Upper lobe of left lung (tissue), 6 donors: ENCODE results near the gene TIAL1. TPM values are rescaled to one million over a fixed set of nuclear protein-coding genes. Genes with fewer than 3 reads are reported as not detected.

Experiments
- ATAC-seq, 2 donors: fragments of 200-7000 bp; cut with Tn5 transposase; one replicate each; pipeline ENCODE4 v1.9.1; 2022; ENCODE audit warnings: mild to moderate bottlenecking in 2 of 2, moderate library complexity in 2 of 2; ENCODE audit not compliant: low FRiP score in 2 of 2
- DNase-seq, 2 donors: peaks; one replicate each; pipeline ENCODE4 v3.0.0-alpha.2; 2019 to 2020
- H3K27ac ChIP-seq, 4 donors: fragments of 200-600 bp; sonication (generic); one replicate each; pipeline ENCODE4 v1.5.1; 2016 to 2019
- H3K27me3 ChIP-seq, 4 donors: fragments of 200-600 bp; sonication (generic); one replicate each; pipeline ENCODE4 v1.5.1; 2017 to 2019
- H3K36me3 ChIP-seq, 4 donors: fragments of 200-600 bp; sonication (generic); one replicate each; pipeline ENCODE4 v1.5.1; 2016 to 2019
- H3K4me1 ChIP-seq, 4 donors: fragments of 200-600 bp; sonication (generic); one replicate each; pipeline ENCODE4 v1.5.1; 2018 to 2019
- H3K4me3 ChIP-seq, 4 donors: fragments of 200-600 bp; sonication (generic); one replicate each; pipeline ENCODE4 v1.5.1; 2017 to 2019; ENCODE audit warnings: mild to moderate bottlenecking in 2 of 4, moderate library complexity in 1 of 4
- H3K9me3 ChIP-seq, 4 donors: fragments of 200-600 bp; sonication (generic); one replicate each; pipeline ENCODE4 v1.5.1; 2018 to 2019
- EP300 ChIP-seq, 4 donors: sonication (generic); formaldehyde crosslinking; IDR thresholded peaks; one replicate each; pipeline ENCODE4 v1.5.1; 2017; ENCODE audit warnings: antibody characterized with exemption in 4 of 4, control low read depth in 2 of 4
- POLR2A ChIP-seq, 4 donors: fragments of 450-650 bp; IDR thresholded peaks; one replicate each; pipeline ENCODE4 v1.5.1; 2016 to 2017; ENCODE audit warnings: antibody characterized with exemption in 4 of 4, mild to moderate bottlenecking in 2 of 4
- POLR2AphosphoS5 ChIP-seq, 2 donors: sonication (generic); formaldehyde crosslinking; IDR thresholded peaks; one replicate each; pipeline ENCODE4 v1.5.1; 2017; ENCODE audit warnings: antibody characterized with exemption in 2 of 2
- whole genome bisulfite sequencing, 2 donors: methylation state at CpG; one replicate each; pipeline ENCODE4 v1.1.5; 2017 to 2018; 5-methylcytosine and 5-hydroxymethylcytosine counted together
- total RNA-seq, 6 donors: library from RNA; depleted of rRNA in 4 of 6; stranded (reverse); fragments of >200 nt in 4 of 6; gene quantifications; one replicate each; pipeline versions ENCODE4 v1.1.0 to v1.2.1, GENCODE V29; 2016 to 2021
- TF ChIP-seq, protein P1 (sequence below), 6 experiments: fragments of 450-650 bp in 4 of 6; fragments of 200-600 bp in 2 of 6; sonication (generic) in 2 of 6; IDR thresholded peaks; one replicate each; pipeline ENCODE4 v1.5.1; 2016 to 2019; ENCODE audit warnings: antibody characterized with exemption in 6 of 6
- donor health status: DM: no; HTN: no; CAD: no; lungs with moderate emphysema.
- donor health status: DM: no; HTN: yes; CAD: no; lungs with severe emphysema.

Gene TIAL1
- total RNA-seq, 6 donors from 2014 or later: 53.3 to 112 (median 87.9) TPM

DNA sequence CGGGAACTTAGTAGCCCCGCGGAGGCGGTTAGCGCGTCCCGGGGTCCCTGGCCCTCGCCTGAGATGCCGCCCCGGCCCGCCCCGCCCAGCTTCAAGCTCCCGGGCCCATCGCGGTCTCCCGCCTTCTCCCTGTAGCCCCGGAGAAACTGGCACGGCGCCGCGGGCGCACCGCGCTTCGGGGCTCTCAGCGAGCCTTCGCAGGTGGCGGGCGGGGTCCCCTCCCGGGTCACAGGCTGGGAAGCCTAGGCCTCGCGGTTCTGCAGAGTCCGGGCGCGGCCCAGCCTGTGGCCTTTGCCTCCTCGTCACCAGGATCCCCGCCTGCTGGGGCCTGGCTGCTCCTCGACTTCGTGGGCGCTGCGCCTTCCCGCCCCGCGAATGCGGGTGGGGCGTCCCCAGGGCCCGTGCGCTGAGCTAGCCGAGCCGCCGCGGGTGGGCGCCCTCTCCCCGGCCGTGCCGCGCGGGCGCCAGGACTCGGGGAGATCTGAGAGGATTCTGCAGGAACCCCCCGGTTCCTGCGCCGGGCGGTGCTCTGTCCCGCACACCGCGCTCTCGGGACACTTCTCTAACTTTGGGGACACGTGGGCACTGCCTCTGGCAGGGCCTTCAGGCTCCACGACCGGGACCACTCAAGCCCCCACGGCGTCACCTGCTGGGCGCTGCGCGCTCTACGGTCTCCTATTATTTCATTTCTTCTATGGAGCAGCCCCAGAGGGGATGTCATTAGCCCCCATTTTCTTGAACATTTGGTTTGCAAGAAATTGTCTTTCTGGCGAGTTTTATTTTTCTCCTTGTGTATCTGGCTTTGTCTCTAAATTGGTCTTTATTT, 53.6 kb downstream of the TIAL1 start:
- Histone ChIP-seq H3K27me3 (no peaks in the 10 kb centered on the region), H3K27ac (peak overlapping the region in 3 of 4 donors; percentile 33 to 78 (median 71)), H3K4me3 (peak overlapping the region; percentile 63 to 87 (median 66)), H3K4me1 (peaks cover 10 to 27% (median 25%) of the 10 kb centered on the region in 4 donors), H3K9me3 (no peaks in the 10 kb centered on the region), H3K36me3 (no peaks in the 10 kb centered on the region)
- WGBS, 2 donors: 1 to 2% methylated on average over 25 to 26 of the region's 78 CpGs
- TF ChIP-seq POLR2A (IDR thresholded peaks at IDR 0.05) (no peak), EP300 (IDR thresholded peaks at IDR 0.05) (no peak), POLR2AphosphoS5 (IDR thresholded peaks at IDR 0.05) (no peak)
- TF ChIP-seq, protein P1, sequence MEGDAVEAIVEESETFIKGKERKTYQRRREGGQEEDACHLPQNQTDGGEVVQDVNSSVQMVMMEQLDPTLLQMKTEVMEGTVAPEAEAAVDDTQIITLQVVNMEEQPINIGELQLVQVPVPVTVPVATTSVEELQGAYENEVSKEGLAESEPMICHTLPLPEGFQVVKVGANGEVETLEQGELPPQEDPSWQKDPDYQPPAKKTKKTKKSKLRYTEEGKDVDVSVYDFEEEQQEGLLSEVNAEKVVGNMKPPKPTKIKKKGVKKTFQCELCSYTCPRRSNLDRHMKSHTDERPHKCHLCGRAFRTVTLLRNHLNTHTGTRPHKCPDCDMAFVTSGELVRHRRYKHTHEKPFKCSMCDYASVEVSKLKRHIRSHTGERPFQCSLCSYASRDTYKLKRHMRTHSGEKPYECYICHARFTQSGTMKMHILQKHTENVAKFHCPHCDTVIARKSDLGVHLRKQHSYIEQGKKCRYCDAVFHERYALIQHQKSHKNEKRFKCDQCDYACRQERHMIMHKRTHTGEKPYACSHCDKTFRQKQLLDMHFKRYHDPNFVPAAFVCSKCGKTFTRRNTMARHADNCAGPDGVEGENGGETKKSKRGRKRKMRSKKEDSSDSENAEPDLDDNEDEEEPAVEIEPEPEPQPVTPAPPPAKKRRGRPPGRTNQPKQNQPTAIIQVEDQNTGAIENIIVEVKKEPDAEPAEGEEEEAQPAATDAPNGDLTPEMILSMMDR (IDR thresholded peaks at IDR 0.05): peak in 5 of 6 experiments; percentile 24 to 50 (median 37)
- ATAC-seq: peak; percentile 64 to 66
- peak; percentile 48 to 92 for DNase-seq

DNA sequence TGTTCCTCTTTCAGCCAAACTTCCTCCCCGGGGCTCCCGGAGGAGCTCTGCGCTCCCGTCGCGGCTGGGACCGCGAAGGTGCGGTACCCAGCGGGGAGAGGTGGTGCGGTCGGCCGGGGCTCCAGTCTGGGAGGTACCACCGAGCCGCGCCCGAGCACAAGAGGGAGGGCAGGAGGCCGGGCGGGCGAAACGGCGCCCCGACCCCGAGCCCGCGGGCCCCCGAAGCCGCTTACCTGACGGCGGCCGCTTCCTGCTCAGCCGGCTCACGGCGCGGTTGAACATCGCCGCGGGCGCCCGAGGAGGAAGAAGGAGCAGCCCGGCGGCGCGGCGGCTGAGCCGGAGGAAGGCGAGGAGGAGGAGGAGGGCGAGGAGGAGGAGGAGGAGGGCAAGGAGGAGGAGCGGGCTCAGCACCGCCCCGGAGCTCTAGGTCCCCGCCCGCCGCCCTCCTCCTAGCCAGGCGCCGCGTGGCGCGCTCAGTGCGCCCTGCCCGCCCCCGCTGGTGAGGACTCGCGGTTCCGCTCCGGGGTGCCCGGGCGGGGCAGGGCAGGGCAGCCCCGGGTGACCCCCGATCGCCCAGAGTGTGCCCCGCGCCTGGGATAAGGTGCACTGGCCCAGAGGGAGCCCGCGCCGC, 54.3 kb downstream of the TIAL1 start, which contains the start of gene RGS10:
TSS of gene RGS10 (minus strand) at position 363 of the 631 bp plus-strand sequence. CDS start at position 282, 81 bp downstream.
- H3K27me3 ChIP-seq: no peaks in the 10 kb centered on the region
- no peaks in the 10 kb centered on the region for H3K36me3 ChIP-seq
- DNase-seq (peak; percentile 79 to 95), ATAC-seq (peak; percentile 84 to 97)
- peak in 2 of 4 donors; percentile 42 to 68 for TF ChIP-seq POLR2A (IDR thresholded peaks at IDR 0.05)
- no peak for TF ChIP-seq EP300 (IDR thresholded peaks at IDR 0.05)
- TF ChIP-seq POLR2AphosphoS5 (IDR thresholded peaks at IDR 0.05): peak in 1 of 2 donors; percentile 49
- TF ChIP-seq, protein P1 (IDR thresholded peaks at IDR 0.05): no peak
- H3K27ac ChIP-seq: peak within 1 kb of the TSS in 3 of 4 donors; percentile 43 to 78 (median 71)
- no peaks in the 10 kb centered on the region for H3K9me3 ChIP-seq
- H3K4me1 ChIP-seq: peaks cover 10 to 28% (median 26%) of the 10 kb centered on the region in 4 donors
- peak within 1 kb of the TSS; percentile 63 to 87 (median 66) for H3K4me3 ChIP-seq
- WGBS, 2 donors: 1% methylated on average over 21 of the region's 76 CpGs; no CpG with 5 or more reads in 1 of the 2 donors

DNA sequence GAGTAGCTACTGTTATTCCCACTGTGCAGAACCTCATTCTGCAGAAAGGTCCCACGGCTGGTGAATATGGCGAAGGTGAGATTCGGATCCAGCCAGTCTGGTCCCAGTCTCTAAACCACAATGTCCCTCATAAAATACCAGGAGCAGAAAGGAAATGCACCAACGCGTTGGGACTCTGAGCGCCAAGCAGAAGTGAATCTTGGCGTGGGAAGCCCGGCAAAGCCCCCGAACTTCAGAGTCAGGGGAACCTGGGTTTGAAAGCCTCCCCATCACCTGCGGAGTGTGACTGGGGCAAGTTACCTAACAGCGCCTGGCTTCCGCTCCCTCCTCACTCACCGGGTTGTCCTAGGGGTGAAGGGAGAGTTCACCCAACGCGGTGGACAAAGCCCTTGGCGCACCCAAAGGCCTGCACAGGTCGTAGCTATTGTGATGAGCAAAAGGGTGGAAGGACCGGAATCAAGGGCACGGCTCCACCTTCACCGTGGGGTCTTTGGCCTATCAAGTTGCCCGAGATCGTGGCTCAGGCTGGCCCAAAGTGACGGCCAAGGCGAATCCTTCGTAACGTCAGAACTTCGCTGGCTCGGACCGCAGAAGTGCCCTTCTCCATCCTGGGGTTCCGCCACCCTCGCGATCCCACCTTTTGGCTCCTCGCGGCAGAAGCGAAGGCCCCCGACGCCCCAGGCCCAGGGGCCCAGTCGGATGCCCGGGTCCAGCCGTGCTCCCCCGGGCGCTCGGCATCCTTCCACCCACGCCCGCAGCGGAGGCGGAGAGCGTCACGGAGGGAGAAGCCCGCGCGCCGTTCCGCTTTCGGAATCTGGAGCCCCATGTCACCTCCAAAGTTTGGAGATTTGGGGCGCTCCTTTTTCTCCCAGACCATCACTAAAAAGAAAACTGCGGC, 55.1 kb downstream of the TIAL1 start:
- WGBS, 2 donors: 32 to 36% methylated on average over 28 to 47 of the region's 57 CpGs
- H3K27me3 ChIP-seq: no peaks in the 10 kb centered on the region
- no peaks in the 10 kb centered on the region for H3K9me3 ChIP-seq
- no peaks in the 10 kb centered on the region for H3K36me3 ChIP-seq
- peaks cover 10 to 28% (median 26%) of the 10 kb centered on the region in 4 donors for H3K4me1 ChIP-seq
- no peak for TF ChIP-seq POLR2A (IDR thresholded peaks at IDR 0.05)
- no peak for TF ChIP-seq POLR2AphosphoS5 (IDR thresholded peaks at IDR 0.05)
- TF ChIP-seq, protein P1 (IDR thresholded peaks at IDR 0.05): no peak
- ATAC-seq: peak in 1 of 2 donors; percentile 62
- H3K4me3 ChIP-seq: peak overlapping the region; percentile 63 to 87 (median 66)
- DNase-seq: peak in 1 of 2 donors; percentile 90
- peak overlapping the region in 3 of 4 donors; percentile 43 to 78 (median 71) for H3K27ac ChIP-seq

DNA sequence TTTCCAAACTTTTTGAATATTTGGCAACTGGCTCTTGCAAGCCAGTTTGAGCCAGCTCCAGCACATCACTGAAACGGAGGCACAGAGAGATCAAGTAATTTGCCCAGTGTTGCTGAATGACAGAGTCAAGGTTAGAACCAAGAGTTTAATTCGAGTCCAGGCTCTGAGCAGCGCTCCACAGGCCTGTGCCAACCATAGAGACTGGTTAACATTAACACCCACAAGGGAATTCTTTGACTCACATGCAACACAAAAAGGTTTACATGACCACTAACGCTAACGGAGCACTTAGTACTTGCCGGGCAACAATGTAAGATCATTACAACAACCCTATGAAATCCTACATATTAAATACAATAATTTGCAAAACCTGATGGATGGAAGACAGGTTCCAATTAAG, 55.7 kb downstream of the TIAL1 start:
- no peak for ATAC-seq
- Histone ChIP-seq H3K4me3 (peak overlapping the region in 3 of 4 donors; percentile 64 to 87 (median 68)), H3K27me3 (no peaks in the 10 kb centered on the region), H3K27ac (no peak overlapping the region), H3K36me3 (no peaks in the 10 kb centered on the region), H3K9me3 (no peaks in the 10 kb centered on the region), H3K4me1 (peaks cover 10 to 28% (median 26%) of the 10 kb centered on the region in 4 donors)
- WGBS, 2 donors: 60 to 71% methylated on average over 6 of the region's 6 CpGs
- DNase-seq: no peak
- no peak for TF ChIP-seq POLR2A (IDR thresholded peaks at IDR 0.05)
- TF ChIP-seq POLR2AphosphoS5 (IDR thresholded peaks at IDR 0.05): no peak
- TF ChIP-seq, protein P1 (IDR thresholded peaks at IDR 0.05): no peak
- TF ChIP-seq EP300 (IDR thresholded peaks at IDR 0.05): no peak
